K562 (cell line): ENCODE results near the gene ORM1. TPM values are rescaled to one million over a fixed set of nuclear protein-coding genes. Genes with fewer than 3 reads are reported as not detected.

Experiments
- ATF1 ChIP-seq, 2 experiments: fragments of 450-650 bp in 1 of 2; IDR thresholded peaks; 2 replicates each; pipeline ENCODE4 v1.6.1; 2016; ENCODE audit warnings: missing compliant biosample characterization in 1 of 2, missing genetic modification characterization in 1 of 2
- CBX3 ChIP-seq, 2 experiments: IDR thresholded peaks; 1 replicate in 1 of 2; 2 replicates in 1 of 2; pipeline ENCODE4 v1.6.1; 2012; ENCODE audit warnings: inconsistent platforms in 2 of 2, low read length in 2 of 2, borderline replicate concordance in 1 of 2, control low read depth in 1 of 2
- CEBPG ChIP-seq, 3 experiments: fragments of 200-800 bp in 1 of 3; sonication (Bioruptor generic) in 1 of 3; sonication (generic) in 1 of 3; formaldehyde crosslinking in 1 of 3; IDR thresholded peaks in 2 of 3; conservative IDR thresholded peaks in 1 of 3; 2 replicates each; pipeline versions ENCODE4 v1.6.1 to v1.8.0; 2016 to 2022; ENCODE audit warnings: missing compliant biosample characterization in 2 of 3, missing genetic modification characterization in 2 of 3, mild to moderate bottlenecking in 1 of 3, missing genetic modification reagents in 1 of 3
- EP400 ChIP-seq: fragments of 450-650 bp; IDR thresholded peaks from 2 replicates; pipeline ENCODE4 v1.6.1; 2017; ENCODE audit warnings: antibody characterized with exemption, mild to moderate bottlenecking, moderate library complexity
- MYC ChIP-seq, 2 experiments: fragments of 250-450 bp in 1 of 2; sonication (Bioruptor Pico) in 1 of 2; IDR thresholded peaks; 2 replicates each; pipeline versions ENCODE4 v1.5.1 to v1.6.1; 2012 to 2021; ENCODE audit warnings: low read depth in 2 of 2, borderline replicate concordance in 1 of 2, improper control_type of control experiment in 1 of 2, low read length in 1 of 2, mild to moderate bottlenecking in 1 of 2, moderate library complexity in 1 of 2
- PHB2 ChIP-seq: fragments of 450-650 bp; IDR thresholded peaks from 2 replicates; pipeline ENCODE4 v1.6.1; 2017; ENCODE audit warnings: low read depth
- SLC30A9 ChIP-seq: fragments of 250-450 bp; sonication (Bioruptor Pico); IDR thresholded peaks from 2 replicates; pipeline ENCODE4 v1.8.0; 2022; ENCODE audit warnings: mild to moderate bottlenecking, moderate library complexity
- SNRNP70 ChIP-seq: fragments of 200-400 bp; formaldehyde crosslinking; optimal IDR thresholded peaks from 2 replicates; pipeline ENCODE3; 2017; ENCODE audit warnings: low read depth, low read length
- STAT5B ChIP-seq: fragments of 250-450 bp; sonication (Bioruptor Pico); IDR thresholded peaks from 2 replicates; pipeline ENCODE4 v1.8.0; 2021; ENCODE audit warnings: mild to moderate bottlenecking, inconsistent platforms
- TCFL5 ChIP-seq: fragments of 250-450 bp; sonication (Bioruptor Pico); conservative IDR thresholded peaks from 2 replicates; pipeline ENCODE4 v1.6.1; 2021; ENCODE audit warnings: mild to moderate bottlenecking, moderate library complexity, matching md5 sums
- TFAM ChIP-seq: fragments of 250-450 bp; sonication (Bioruptor Pico); conservative IDR thresholded peaks from 2 replicates; pipeline ENCODE4 v1.5.0; 2021; ENCODE audit warnings: mild to moderate bottlenecking, moderate library complexity
- ZNF512 ChIP-seq: IDR thresholded peaks from 2 replicates; pipeline ENCODE4 v1.6.1; 2016; ENCODE audit warnings: missing genetic modification characterization, missing compliant biosample characterization
- ZSCAN32 ChIP-seq: fragments of 450-650 bp; formaldehyde crosslinking; IDR thresholded peaks from 2 replicates; pipeline ENCODE4 v1.4.0; 2020; ENCODE audit warnings: mild to moderate bottlenecking, moderate library complexity
- polyA plus RNA-seq, 8 experiments: library from polyadenylated mRNA; depleted of rRNA in 4 of 8; stranded (reverse) in 5 of 8; unstranded in 3 of 8; fragments of >200 nt; fragmentation: Nextera tagmentation in 2 of 8; fragmentation: Illumina TruSeq in 1 of 8; extraction: Ambion mirVana in 2 of 8; extraction: Trizol in 1 of 8; gene quantifications; 2 replicates each; pipeline versions ENCODE4 v1.2.1 to v1.2.3, GENCODE V29; 2011 to 2014; ENCODE audit warnings: inconsistent platforms in 1 of 8, missing spikeins in 1 of 8
- total RNA-seq, 7 experiments: library from RNA; depleted of rRNA in 6 of 7; stranded (reverse); fragments of >200 nt in 6 of 7; fragmentation: Illumina TruSeq in 2 of 7; extraction: Trizol in 2 of 7; gene quantifications; 2 replicates each; pipeline versions ENCODE4 v1.2.1 to v1.2.3, GENCODE V29; 2011 to 2021; ENCODE audit warnings: low replicate concordance in 1 of 7
- TF ChIP-seq, protein P1 (sequence below): sonication (generic); formaldehyde crosslinking; IDR thresholded peaks from 2 replicates; pipeline ENCODE4 v1.8.0; 2023; ENCODE audit warnings: missing genetic modification reagents, mild to moderate bottlenecking, borderline replicate concordance
- TF ChIP-seq, protein P2 (sequence below): sonication (generic); formaldehyde crosslinking; IDR thresholded peaks from 2 replicates; pipeline ENCODE4 v1.8.1; 2023; ENCODE audit warnings: mild to moderate bottlenecking, missing genetic modification reagents

Gene ORM1
- total and polyA plus RNA-seq, 9 of the 15 experiments (the other 6 are each of a cell fraction or from before 2014, with no cell fraction given) = 2.9 TPM; not detected in 8

- TF ChIP-seq ZNF512 (tag) = no peak
- TF ChIP-seq, protein P1, sequence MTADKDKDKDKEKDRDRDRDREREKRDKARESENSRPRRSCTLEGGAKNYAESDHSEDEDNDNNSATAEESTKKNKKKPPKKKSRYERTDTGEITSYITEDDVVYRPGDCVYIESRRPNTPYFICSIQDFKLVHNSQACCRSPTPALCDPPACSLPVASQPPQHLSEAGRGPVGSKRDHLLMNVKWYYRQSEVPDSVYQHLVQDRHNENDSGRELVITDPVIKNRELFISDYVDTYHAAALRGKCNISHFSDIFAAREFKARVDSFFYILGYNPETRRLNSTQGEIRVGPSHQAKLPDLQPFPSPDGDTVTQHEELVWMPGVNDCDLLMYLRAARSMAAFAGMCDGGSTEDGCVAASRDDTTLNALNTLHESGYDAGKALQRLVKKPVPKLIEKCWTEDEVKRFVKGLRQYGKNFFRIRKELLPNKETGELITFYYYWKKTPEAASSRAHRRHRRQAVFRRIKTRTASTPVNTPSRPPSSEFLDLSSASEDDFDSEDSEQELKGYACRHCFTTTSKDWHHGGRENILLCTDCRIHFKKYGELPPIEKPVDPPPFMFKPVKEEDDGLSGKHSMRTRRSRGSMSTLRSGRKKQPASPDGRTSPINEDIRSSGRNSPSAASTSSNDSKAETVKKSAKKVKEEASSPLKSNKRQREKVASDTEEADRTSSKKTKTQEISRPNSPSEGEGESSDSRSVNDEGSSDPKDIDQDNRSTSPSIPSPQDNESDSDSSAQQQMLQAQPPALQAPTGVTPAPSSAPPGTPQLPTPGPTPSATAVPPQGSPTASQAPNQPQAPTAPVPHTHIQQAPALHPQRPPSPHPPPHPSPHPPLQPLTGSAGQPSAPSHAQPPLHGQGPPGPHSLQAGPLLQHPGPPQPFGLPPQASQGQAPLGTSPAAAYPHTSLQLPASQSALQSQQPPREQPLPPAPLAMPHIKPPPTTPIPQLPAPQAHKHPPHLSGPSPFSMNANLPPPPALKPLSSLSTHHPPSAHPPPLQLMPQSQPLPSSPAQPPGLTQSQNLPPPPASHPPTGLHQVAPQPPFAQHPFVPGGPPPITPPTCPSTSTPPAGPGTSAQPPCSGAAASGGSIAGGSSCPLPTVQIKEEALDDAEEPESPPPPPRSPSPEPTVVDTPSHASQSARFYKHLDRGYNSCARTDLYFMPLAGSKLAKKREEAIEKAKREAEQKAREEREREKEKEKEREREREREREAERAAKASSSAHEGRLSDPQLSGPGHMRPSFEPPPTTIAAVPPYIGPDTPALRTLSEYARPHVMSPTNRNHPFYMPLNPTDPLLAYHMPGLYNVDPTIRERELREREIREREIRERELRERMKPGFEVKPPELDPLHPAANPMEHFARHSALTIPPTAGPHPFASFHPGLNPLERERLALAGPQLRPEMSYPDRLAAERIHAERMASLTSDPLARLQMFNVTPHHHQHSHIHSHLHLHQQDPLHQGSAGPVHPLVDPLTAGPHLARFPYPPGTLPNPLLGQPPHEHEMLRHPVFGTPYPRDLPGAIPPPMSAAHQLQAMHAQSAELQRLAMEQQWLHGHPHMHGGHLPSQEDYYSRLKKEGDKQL (CRISPR knock-in tag) = no peak
- no peak for TF ChIP-seq SLC30A9 (CRISPR knock-in tag)
- no peak for TF ChIP-seq PHB2
- 0 out of 2 replicates have a peak, but pooled peaks have one; percentile 35 for TF ChIP-seq ZSCAN32 (CRISPR knock-in tag)
- TF ChIP-seq EP400 = peak; percentile 70
- peak; percentile 96 for TF ChIP-seq CEBPG (CRISPR knock-in tag; IDR thresholded peaks at IDR 0.05)
- TF ChIP-seq CEBPG (tag; conservative IDR thresholded peaks at IDR 0.05 in 1 of 2, IDR thresholded peaks at IDR 0.05 in 1 of 2) = peak; percentile 99
- TF ChIP-seq, protein P2, sequence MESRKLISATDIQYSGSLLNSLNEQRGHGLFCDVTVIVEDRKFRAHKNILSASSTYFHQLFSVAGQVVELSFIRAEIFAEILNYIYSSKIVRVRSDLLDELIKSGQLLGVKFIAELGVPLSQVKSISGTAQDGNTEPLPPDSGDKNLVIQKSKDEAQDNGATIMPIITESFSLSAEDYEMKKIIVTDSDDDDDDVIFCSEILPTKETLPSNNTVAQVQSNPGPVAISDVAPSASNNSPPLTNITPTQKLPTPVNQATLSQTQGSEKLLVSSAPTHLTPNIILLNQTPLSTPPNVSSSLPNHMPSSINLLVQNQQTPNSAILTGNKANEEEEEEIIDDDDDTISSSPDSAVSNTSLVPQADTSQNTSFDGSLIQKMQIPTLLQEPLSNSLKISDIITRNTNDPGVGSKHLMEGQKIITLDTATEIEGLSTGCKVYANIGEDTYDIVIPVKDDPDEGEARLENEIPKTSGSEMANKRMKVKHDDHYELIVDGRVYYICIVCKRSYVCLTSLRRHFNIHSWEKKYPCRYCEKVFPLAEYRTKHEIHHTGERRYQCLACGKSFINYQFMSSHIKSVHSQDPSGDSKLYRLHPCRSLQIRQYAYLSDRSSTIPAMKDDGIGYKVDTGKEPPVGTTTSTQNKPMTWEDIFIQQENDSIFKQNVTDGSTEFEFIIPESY (CRISPR knock-in tag) = 0 out of 2 replicates have a peak, but pooled peaks have one; percentile 17
- no peak for TF ChIP-seq CBX3 (IDR thresholded peaks at IDR 0.05; ENCODE audit: borderline replicate concordance in 1 of 2, low read length in 2 of 2)
- TF ChIP-seq TFAM (CRISPR knock-in tag) = no peak
- TF ChIP-seq SNRNP70 = no peak
- TF ChIP-seq STAT5B (CRISPR knock-in tag) = no peak
- no peak for TF ChIP-seq TCFL5
- peak; percentile 83 for TF ChIP-seq MYC (IDR thresholded peaks at IDR 0.05; ENCODE audit: low read depth, low read length)
- no peak for TF ChIP-seq MYC (CRISPR knock-in tag; IDR thresholded peaks at IDR 0.05; ENCODE audit: borderline replicate concordance, low read depth)
- no peak for TF ChIP-seq ATF1 (CRISPR knock-in tag; IDR thresholded peaks at IDR 0.05)
- TF ChIP-seq ATF1 (tag; IDR thresholded peaks at IDR 0.05) = no peak
These were observed 5.1 kb upstream of the ORM1 start (continued) for GRCh38 chr9:114317665-114318357.
